BLaER1 (cell line): ENCODE results near the gene C20orf141.

ENCODE experiments used
- H3K27ac ChIP-seq: shearing (Covaris generic); formaldehyde crosslinking; 2 replicates; pipeline ENCODE4 v1.8.1; 2022
- H3K27me3 ChIP-seq: shearing (Covaris generic); formaldehyde crosslinking; 2 replicates; pipeline ENCODE4 v1.8.1; 2022
- H3K36me3 ChIP-seq: shearing (Covaris generic); formaldehyde crosslinking; 2 replicates; pipeline ENCODE4 v1.8.1; 2022
- H3K4me1 ChIP-seq: shearing (Covaris generic); formaldehyde crosslinking; 2 replicates; pipeline ENCODE4 v1.8.1; 2022
- H3K4me2 ChIP-seq: shearing (Covaris generic); formaldehyde crosslinking; 2 replicates; pipeline ENCODE4 v1.8.1; 2022
- H3K4me3 ChIP-seq: shearing (Covaris generic); formaldehyde crosslinking; 2 replicates; pipeline ENCODE4 v1.8.1; 2022
- H3K9ac ChIP-seq: shearing (Covaris generic); formaldehyde crosslinking; 2 replicates; pipeline ENCODE4 v1.8.1; 2022
- H3K9me3 ChIP-seq: shearing (Covaris generic); formaldehyde crosslinking; 2 replicates; pipeline ENCODE4 v1.8.1; 2022
- H4K20me1 ChIP-seq: shearing (Covaris generic); formaldehyde crosslinking; 2 replicates; pipeline ENCODE4 v1.8.1; 2022
- Cebpa-rat ChIP-seq: shearing (Covaris generic); IDR thresholded peaks from 2 replicates; pipeline ENCODE4 v1.8.1; 2022

The C20orf141 gene

DNA sequence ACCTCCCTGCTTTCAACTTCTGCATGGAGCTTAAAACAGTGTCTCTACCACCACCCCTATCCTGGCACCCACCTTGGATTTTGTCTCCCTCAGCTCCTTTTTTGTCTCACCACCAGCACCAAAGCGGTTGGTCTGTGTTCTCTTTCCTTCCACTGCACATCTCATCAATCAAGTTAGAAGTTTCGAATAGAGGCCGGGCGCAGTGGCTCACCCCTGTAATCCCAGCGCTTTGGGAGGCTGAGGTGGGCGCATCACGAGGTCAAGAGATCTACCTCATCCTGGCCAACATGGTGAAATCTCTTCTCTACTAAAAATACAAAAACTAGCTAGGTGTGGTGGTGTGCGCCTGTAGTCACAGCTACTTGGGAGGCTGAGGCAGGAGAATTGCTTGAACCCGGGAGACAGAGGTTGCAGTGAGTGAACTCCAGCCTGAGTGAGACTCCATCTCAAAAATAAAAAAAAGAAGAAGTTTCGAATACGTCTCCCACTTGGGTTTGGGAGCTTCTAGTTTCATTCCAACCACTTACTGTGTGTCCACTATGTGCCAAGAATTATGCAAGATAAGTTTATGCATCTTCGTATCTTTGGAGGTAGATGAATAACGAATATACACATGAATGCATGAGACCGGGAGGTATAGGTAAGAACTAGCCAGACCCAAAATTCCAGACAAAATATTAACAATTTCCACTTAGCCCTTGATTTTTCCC is 19.8 kb downstream of the C20orf141 start:
- Histone ChIP-seq H3K27me3 (no peaks in the 10 kb centered on the region), H3K36me3 (peaks cover 13% of the 10 kb centered on the region; the same call in 1 of the 2 replicates), H3K27ac (no peak overlapping the region), H3K9ac (no peak overlapping the region), H3K4me2 (no peak overlapping the region), H4K20me1 (no peaks in the 10 kb centered on the region), H3K9me3 (no peaks in the 10 kb centered on the region), H3K4me1 (peaks cover 23% of the 10 kb centered on the region), H3K4me3 (no peak overlapping the region)
- no peak for TF ChIP-seq Cebpa-rat

- H3K27ac ChIP-seq, result no peak overlapping the region
- H3K9me3 ChIP-seq, result no peaks in the 10 kb centered on the region
- no peak overlapping the region for H3K4me2 ChIP-seq
- no peak for TF ChIP-seq Cebpa-rat
- no peaks in the 10 kb centered on the region for H3K27me3 ChIP-seq
- H3K4me3 ChIP-seq, result no peak overlapping the region
- H3K4me1 ChIP-seq, result peaks cover 31% of the 10 kb centered on the region
- no peak overlapping the region for H3K9ac ChIP-seq
- H3K36me3 ChIP-seq, result peaks cover 13% of the 10 kb centered on the region; the same call in 1 of the 2 replicates
- H4K20me1 ChIP-seq, result no peaks in the 10 kb centered on the region
Measured at GRCh38 chr20:2835331-2835796, 20.6 kb downstream of the C20orf141 start.

DNA sequence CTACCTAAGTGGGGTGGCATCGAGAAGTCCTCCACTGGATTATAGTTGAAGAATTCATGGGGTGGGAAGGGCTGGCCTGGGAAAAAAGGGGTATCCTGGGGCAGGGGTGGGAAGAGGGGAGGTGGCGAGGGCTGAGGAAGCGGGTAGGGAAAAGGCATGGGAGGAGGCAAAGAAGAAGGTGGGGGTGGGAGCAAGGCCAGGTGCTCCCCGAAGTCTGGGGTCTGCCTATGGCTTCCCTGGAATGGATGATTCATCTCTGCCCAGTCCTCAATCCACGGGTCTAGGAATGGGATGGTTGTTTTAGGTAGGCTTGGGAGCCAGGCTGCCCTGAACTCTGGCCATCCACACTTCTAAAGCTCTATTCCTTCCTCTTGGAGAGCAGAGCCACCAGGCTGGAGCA is 21.2 kb downstream of the C20orf141 start:
- H3K4me3 ChIP-seq, result no peak overlapping the region
- no peak overlapping the region for H3K27ac ChIP-seq

GRCh38 chr20:2837221-2837960 is 22.6 kb downstream of the C20orf141 start:
- H3K27ac ChIP-seq, result no peak overlapping the region
- peak overlapping the region; percentile 95 for H3K4me2 ChIP-seq
- no peaks in the 10 kb centered on the region for H3K27me3 ChIP-seq
- H3K36me3 ChIP-seq, result peaks cover 13% of the 10 kb centered on the region; the same call in 1 of the 2 replicates
- H3K4me1 ChIP-seq, result peaks cover 43% of the 10 kb centered on the region
- H3K9me3 ChIP-seq, result no peaks in the 10 kb centered on the region
- H3K9ac ChIP-seq, result no peak overlapping the region
- TF ChIP-seq Cebpa-rat, result no peak
- H4K20me1 ChIP-seq, result no peaks in the 10 kb centered on the region
- no peak overlapping the region for H3K4me3 ChIP-seq

More for the DNA sequence above, 21.2 kb downstream of the C20orf141 start:
- Histone ChIP-seq H4K20me1 (no peaks in the 10 kb centered on the region), H3K36me3 (peaks cover 13% of the 10 kb centered on the region; the same call in 1 of the 2 replicates), H3K9ac (no peak overlapping the region), H3K9me3 (no peaks in the 10 kb centered on the region), H3K4me1 (peaks cover 32% of the 10 kb centered on the region), H3K27me3 (no peaks in the 10 kb centered on the region), H3K4me2 (no peak overlapping the region)
- no peak for TF ChIP-seq Cebpa-rat

- H3K36me3 ChIP-seq, result peaks cover 13% of the 10 kb centered on the region; the same call in 1 of the 2 replicates
Measured at GRCh38 chr20:2838170-2838797, 23.5 kb downstream of the C20orf141 start.

DNA sequence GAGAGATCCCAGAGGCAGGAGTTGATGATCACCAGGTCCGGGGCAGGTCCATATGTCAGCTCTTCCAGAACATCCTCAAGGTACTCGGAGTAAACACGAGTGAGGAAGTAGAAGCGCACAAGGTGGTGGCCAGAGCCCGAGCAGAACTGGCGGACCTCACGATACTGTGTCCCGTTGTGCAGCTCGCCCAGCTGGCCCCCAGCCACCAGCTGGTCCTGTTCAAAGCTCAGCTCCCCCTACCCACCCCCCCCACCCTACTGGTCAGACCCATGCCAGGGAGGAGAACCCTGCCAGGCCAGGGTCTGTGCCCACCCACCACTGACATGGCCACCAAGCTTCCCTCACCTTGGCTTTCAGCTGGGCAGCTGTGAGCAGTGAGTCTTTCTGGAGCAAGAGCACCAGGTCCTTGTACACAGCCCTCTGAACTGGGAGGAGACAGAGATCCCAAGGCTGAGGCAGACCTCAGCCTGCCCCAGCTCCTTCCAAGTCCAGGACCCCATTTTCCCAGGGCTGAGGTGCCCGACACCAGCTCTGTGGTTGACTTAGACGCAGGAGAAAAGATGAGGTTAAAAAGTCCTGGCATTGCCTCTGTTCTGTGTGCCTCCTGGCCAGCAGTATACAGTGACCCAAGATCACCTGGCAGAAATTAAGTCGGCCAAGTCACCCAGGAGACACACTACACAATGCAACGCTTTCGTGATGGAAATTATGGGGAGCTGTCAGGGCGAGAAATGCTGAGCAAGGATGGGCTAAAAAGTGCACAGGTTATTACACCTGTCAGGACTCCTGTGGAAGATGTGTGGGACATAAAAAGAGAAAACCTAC is 24.3 kb downstream of the C20orf141 start:
- Histone ChIP-seq H4K20me1 (no peaks in the 10 kb centered on the region), H3K4me1 (peaks cover 43% of the 10 kb centered on the region), H3K9ac (no peak overlapping the region), H3K27me3 (no peaks in the 10 kb centered on the region), H3K27ac (peak overlapping the region; percentile 50; the same call in 1 of the 2 replicates), H3K4me3 (peak overlapping the region; percentile 83; the same call in 1 of the 2 replicates), H3K36me3 (peaks cover 13% of the 10 kb centered on the region; the same call in 1 of the 2 replicates), H3K4me2 (peak overlapping the region; percentile 95), H3K9me3 (no peaks in the 10 kb centered on the region)
- no peak for TF ChIP-seq Cebpa-rat

More at GRCh38 chr20:2838170-2838797, 23.5 kb downstream of the C20orf141 start:
- Histone ChIP-seq H3K9ac (no peak overlapping the region), H3K4me2 (peak overlapping the region; percentile 95), H3K27me3 (no peaks in the 10 kb centered on the region), H3K9me3 (no peaks in the 10 kb centered on the region), H3K27ac (peak overlapping the region; percentile 50; the same call in 1 of the 2 replicates), H4K20me1 (no peaks in the 10 kb centered on the region), H3K4me3 (no peak overlapping the region), H3K4me1 (peaks cover 43% of the 10 kb centered on the region)
- TF ChIP-seq Cebpa-rat, result no peak

GRCh38 chr20:2839732-2840137 is 24.9 kb downstream of the C20orf141 start:
- Histone ChIP-seq H3K4me3 (peak overlapping the region; percentile 83), H3K9ac (peak overlapping the region; percentile 92), H4K20me1 (no peaks in the 10 kb centered on the region), H3K27me3 (no peaks in the 10 kb centered on the region), H3K4me1 (peaks cover 43% of the 10 kb centered on the region), H3K36me3 (peaks cover 13% of the 10 kb centered on the region; the same call in 1 of the 2 replicates), H3K9me3 (no peaks in the 10 kb centered on the region), H3K4me2 (peak overlapping the region; percentile 95), H3K27ac (peak overlapping the region; percentile 97)
- no peak for TF ChIP-seq Cebpa-rat

DNA sequence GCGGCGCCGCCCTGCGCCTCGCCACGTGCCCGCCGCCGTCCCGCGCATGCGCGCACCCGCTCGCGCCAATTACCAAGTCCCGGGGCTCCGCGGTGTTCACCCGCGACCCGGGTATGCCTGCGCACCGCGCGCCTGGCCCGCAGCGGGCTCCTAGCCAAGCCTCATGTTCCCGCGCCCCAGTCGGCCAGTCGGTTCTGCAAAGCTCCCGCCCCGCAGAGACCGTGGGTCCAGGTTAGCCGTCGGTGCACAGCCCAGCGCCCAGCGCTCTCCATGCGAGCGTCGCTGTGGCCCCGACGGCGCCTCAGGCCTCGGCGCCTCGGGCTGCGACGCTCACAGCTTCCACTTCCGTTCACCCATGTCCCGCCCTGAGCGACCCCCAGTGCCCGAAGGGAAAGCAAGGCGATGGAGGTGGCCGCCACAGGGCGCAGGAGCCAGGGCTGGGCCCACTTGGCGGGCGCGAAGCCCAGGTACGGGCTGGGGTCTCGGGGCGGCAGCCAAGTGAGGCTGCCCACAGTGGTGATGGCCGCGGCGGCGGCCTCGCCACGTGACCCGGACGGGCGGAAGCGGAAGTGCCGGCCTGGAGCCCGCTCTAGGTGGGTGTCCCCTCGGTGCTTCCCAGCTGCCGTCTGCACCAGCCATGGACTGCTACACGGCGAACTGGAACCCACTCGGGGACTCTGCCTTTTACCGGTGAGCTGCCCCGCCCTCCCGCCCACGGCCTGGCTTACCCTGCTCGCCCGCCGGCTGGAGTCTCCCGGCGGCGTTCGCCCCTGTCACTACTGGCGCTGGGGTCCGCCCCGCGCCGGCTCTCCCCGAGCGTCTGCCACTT is 25.6 kb downstream of the C20orf141 start, which contains the start of the genes PCED1A and VPS16:
TSS of gene PCED1A (minus strand) at position 518 of the 829 bp plus-strand sequence. CDS start 743 bp downstream, outside the sequence.
TSS of gene VPS16 (plus strand) at position 608 of the 829 bp plus-strand sequence. CDS start at position 638, 30 bp downstream.
- peak within 1 kb of the TSS; percentile 97 for H3K27ac ChIP-seq
- H3K4me1 ChIP-seq, result peaks cover 43% of the 10 kb centered on the region

More for the DNA sequence above, 25.6 kb downstream of the C20orf141 start, which contains the start of the genes PCED1A and VPS16:
- peak within 1 kb of the TSS; percentile 92 for H3K9ac ChIP-seq
- H3K27me3 ChIP-seq, result no peaks in the 10 kb centered on the region
- peak within 1 kb of the TSS; percentile 83 for H3K4me3 ChIP-seq
- H3K9me3 ChIP-seq, result no peaks in the 10 kb centered on the region
- TF ChIP-seq Cebpa-rat, result no peak
- H4K20me1 ChIP-seq, result no peaks in the 10 kb centered on the region
- H3K4me2 ChIP-seq, result peak within 1 kb of the TSS; percentile 95
- peaks cover 11% of the 10 kb centered on the region; the same call in 1 of the 2 replicates for H3K36me3 ChIP-seq
